GM19455 (cell line): ENCODE results near the gene SEMA4A.
"Not testable (repeated sequence)": the region's sequence is repeated elsewhere in the genome, so short reads cannot be mapped to it uniquely, and the experiment has no call there.

ENCODE experiments used
- ATAC-seq: cut with Tn5 transposase; IDR thresholded peaks from one replicate; pipeline ENCODE4 v1.9.1; 2021; ENCODE audit not compliant: unreplicated experiment

Gene SEMA4A

GRCh38 chr1:156153362-156153761 is at the start of gene SEMA4A:
Gene SEMA4A, plus strand, starts transcription at chr1:156153585. Its CDS starts 994 bp downstream, at chr1:156154579.
- no peak for ATAC-seq

- no peak for ATAC-seq
Observed at GRCh38 chr1:156104065-156104810, 49.1 kb upstream of the SEMA4A start.

- no peak for ATAC-seq
Observed at GRCh38 chr1:156104861-156105832, 48.2 kb upstream of the SEMA4A start.

- peak; percentile 3 for ATAC-seq
Observed at GRCh38 chr1:156106624-156107488, 46.5 kb upstream of the SEMA4A start.

- no peak for ATAC-seq
Observed at GRCh38 chr1:156108057-156108456, 45.3 kb upstream of the SEMA4A start.

- ATAC-seq, result no peak
Observed at GRCh38 chr1:156108664-156109241, 44.6 kb upstream of the SEMA4A start.

- no peak for ATAC-seq
Observed at GRCh38 chr1:156110252-156110651, 43.1 kb upstream of the SEMA4A start.

GRCh38 chr1:156111355-156111962 is 41.9 kb upstream of the SEMA4A start:
- no peak for ATAC-seq

- no peak for ATAC-seq
Observed at GRCh38 chr1:156112276-156113137, 40.9 kb upstream of the SEMA4A start.

GRCh38 chr1:156113282-156113950 is 40.0 kb upstream of the SEMA4A start:
- no peak for ATAC-seq

- ATAC-seq, result peak; percentile 83
Observed at GRCh38 chr1:156114101-156114918, 39.1 kb upstream of the SEMA4A start, which contains the start of gene LMNA. Gene LMNA, plus strand, starts transcription at chr1:156114711. Its CDS starts 208 bp downstream, at chr1:156114919.

GRCh38 chr1:156114919-156115513 is 38.4 kb upstream of the SEMA4A start:
- no peak for ATAC-seq

- ATAC-seq, result no peak
Observed at GRCh38 chr1:156115514-156116374, 37.6 kb upstream of the SEMA4A start.

- ATAC-seq, result not testable (repeated sequence)
Observed at GRCh38 chr1:156116731-156117130, 36.7 kb upstream of the SEMA4A start.

- ATAC-seq, result no peak
Observed at GRCh38 chr1:156117414-156118176, 35.8 kb upstream of the SEMA4A start.
